GM18909 (cell line): Measurements from ENCODE around the gene LSM8.
A peak's percentile ranks its signal among the peaks of the same experiment; 100 is the strongest.
"Not testable (repeated sequence)": the region's sequence is repeated elsewhere in the genome, so short reads cannot be mapped to it uniquely, and the experiment has no call there.

ENCODE experiments used
- ATAC-seq: cut with Tn5 transposase; IDR thresholded peaks from one replicate; pipeline ENCODE4 v1.9.1; 2021; ENCODE audit warnings: mild to moderate bottlenecking; ENCODE audit not compliant: unreplicated experiment, poor library complexity

LSM8 gene

DNA sequence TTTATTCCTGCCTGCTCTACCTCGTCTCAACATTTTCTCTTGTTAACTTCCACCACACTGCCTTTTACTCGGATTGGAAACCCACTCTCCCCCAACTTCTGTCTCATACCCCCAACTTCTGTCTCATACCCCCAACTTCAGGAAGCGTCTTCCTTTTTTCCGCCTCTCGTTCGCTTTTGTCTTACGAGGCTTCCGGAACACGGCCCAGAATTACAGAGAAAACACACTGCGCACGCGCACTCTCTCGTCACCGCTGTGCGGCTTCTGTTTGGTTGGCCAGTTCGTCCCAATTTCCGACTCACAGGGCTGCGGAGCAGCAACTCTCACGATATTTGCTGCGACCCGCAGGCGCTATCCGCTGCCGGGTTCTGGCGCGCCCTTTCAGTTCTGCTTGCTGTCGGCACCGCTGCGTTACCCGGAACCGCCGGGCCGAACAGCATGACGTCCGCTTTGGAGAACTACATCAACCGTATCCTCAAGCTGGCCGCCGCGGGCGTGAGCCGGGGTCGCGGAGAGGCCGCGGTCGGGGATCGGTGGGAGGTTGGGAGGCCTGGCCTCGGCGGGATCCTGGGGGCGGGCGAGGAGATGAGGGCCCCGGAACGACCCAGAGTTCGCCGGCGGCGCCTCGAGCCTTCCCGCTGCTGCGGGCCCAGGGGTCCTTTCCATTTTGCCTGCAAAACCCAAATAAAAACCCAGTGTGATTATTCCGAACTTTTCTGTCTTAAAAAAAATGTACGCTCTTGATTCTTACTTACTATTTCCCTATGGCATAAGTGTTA is at the start of gene LSM8:
Gene LSM8, plus strand, starts transcription at position 379 of the 779 bp plus-strand sequence. Its CDS starts 60 bp downstream, at position 439.
- ATAC-seq, result peak; percentile 99

DNA sequence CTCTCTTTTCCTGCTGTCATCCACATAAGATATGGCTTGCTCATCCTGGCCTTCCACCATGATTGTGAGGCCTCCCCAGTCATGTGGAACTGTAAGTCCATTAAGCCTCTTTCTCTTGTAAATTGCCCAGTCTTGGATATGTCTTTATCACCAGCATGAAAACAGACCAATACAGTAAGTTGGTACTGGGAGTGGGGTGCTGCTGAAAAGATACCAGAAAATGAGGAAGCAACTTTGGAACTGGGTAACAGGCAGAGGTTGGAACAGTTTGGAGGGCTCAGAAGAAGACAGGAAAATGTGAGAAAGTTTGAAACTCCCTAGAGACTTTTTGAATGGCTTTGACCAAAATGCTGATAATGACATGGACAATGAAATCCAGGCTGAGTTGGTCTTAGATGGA is 49.5 kb upstream of the LSM8 start:
- not testable (repeated sequence) for ATAC-seq

DNA sequence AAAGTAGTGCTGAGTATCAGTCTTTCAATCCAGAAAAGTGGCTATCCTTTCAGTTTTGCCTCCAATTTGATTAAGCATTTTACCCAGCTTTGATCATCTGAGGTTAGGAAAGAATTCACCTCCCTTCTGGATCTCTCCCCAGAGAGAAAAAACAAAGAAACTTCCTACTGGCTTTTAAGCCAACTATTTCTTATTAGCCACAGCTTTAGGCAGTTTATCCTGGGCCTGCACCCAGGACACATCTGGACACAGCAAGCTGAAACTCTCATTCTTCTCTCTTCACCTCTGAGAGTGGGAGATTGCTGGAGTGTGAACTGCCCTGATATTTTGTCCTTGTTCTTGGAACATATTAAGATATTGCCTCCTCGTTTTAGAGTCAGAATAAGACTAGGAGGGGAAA is 43.5 kb upstream of the LSM8 start:
- no peak for ATAC-seq

DNA sequence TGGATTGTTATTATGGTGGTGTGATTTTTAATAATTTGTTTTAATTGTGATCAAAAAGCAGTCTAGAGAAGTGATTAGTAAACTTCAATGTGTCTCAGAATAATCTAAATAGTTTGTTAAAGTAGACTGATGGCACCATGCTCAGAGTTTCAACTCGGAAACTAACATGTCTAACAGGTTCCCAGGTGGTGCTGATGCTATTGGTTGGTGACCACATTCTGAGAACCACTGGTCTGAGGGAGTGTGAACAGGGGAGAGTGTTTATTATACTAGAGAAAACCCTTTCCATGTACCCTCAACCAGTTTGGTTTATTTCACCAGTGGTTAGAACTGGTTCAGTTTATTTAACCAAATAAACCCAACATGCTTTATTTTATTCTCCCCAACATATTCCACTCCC is 42.0 kb upstream of the LSM8 start:
- no peak for ATAC-seq

DNA sequence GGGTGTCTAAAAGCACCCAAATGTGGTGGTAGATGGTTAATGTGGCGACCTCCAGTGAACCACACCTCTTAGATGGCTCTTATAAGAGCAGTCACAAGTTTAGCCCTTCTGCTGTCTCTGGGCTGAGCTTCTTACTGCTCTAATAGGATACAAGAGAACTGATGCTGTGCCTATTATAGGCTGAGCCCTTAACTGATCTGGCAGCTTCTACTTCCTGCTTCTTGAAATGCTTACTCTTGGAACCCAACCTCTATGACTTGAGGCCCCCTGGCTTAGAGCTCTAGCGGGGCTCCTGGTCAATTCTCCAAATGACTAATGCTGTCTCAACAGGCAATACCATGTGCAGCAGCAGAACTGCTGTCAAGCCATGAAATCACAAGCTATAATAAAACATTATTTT is 35.0 kb upstream of the LSM8 start:
- ATAC-seq, result no peak

DNA sequence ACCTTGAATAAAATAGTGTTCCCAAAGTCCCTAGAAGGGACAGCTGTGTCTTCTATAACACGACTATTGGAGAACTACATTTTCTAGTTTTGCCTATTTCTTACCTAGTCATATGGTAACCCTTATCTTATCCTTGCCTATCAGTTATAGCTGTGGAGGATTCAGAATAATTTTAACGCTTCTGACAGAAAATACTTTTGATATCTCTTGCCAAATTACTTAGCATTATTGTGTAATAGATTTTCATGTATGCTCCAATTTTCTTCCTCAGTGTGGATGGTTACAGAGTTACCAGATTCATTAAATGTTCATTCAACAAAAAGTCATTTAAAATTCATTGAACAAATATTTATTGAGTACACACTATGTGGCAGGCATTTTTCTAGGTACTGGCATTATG is 34.6 kb upstream of the LSM8 start:
- ATAC-seq, result no peak

DNA sequence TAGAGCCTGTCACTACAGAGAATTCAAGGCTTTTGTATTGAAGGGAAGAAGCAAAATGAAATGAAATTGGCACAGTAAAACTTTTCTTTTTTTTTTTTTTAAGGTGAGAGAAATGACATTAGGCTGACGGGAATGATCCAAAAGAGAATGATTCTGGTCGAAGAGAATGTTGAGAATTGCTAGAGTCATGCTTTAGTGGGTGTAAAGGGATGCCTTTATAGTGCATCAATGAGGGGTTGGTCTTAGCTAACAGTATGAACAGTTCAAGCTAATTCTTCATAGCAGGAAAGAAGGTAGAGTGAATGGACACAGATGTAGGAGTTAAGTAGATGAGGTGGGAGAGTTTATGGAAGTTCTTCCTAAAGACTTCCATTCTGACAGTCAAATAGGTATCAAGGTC is 32.3 kb upstream of the LSM8 start:
- ATAC-seq, result no peak

DNA sequence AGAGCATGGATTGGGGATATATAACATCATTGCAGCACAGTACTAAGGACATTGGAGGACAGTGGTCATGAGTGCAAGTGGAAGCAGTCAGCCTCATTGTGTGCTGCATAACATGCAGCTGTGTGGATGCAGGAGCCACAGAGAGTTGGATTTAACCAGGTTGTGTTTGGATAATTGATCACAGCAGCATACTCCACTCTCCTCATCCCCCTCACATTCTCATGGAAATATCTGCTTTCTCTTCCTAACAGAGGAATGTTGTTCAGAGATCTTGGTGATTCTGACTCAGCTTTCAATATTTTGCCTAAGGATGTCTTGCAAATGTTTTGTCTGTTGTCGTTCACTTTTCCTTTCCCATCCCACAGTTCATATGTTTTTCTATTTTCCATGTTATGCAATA is 31.8 kb upstream of the LSM8 start:
- ATAC-seq, result no peak

DNA sequence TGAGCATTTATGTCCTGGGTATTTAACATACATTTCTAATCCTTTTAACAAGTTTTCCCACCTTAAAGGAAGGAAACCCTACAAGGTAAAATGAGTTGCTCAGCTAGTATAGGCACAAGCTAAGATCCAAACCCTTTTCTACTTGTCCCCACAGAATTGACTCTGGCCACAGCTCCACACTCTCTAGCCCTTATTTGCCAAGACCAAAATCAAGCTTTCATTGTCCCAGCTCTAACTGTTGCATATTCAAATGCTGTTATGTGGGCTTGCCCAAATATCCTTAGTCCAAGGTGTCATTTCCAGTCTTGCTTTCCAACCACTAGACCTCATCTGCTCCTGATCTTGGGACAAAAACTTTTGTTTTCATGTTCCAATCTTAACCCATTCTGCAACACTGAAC is 31.3 kb upstream of the LSM8 start:
- no peak for ATAC-seq

DNA sequence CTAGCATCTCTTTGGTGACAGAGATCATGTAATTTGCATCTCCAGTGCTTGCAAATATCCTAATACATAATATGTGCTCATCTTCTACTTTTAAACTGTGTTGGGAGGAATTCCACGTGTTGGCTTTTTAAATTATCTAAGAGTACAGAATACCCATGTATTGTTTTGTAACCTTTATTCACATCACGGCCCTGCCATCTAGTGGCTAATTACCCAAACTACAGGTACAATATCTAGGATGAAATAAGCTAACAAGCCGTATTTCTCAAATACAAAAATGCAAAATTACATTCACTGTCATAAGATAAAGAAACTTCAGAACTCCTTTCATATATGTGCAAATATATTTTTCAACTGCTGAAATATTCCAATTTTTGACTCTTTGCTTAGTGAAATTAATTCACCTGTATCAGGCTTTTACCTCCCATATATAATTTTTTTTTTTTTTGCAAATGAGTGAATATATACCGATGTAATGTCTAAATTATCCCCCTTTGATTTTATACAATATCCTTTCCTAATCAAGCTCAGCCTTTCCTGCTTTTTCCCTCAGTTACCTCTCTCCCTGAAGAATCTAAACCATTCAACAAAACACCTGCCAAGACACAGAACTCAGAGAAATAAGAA is 30.3 kb upstream of the LSM8 start:
- ATAC-seq, result peak; percentile 62

DNA sequence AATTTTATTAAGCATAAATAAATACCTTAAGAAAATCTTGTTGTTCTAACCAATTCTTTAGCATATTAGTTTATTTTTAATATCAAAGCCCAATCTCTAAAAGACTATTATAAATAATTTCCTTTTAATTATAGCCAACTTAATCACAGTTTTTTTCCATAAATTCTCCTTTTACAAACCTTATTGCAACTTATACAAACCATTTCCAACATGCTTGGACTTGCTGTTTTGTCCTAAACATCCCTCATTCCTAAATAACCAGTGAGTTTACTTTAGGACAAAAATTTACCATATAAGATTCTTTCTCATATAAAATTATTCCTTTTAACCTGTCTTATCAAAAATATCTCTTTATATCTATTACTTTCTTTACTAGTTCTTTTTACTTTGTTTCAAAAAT is 25.2 kb upstream of the LSM8 start:
- no peak for ATAC-seq

DNA sequence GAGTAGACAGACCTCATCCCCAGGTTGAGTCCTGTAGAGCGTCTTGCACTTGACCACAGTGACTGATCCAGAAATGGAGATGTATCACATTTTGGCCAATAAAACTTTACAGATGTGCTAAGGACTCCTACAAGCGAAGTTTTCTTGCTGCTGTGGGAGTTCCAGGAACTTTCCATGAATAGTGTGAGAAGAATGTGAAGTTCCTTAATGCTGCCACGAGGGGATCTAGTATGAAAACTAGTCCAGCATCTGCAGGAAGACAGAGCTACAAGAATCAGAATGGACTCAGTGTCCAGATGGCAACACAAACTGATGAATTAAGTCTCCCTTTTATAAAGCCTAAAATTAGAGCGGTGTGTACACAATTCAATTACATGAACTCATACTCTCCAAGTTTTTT is 14.8 kb upstream of the LSM8 start:
- no peak for ATAC-seq

DNA sequence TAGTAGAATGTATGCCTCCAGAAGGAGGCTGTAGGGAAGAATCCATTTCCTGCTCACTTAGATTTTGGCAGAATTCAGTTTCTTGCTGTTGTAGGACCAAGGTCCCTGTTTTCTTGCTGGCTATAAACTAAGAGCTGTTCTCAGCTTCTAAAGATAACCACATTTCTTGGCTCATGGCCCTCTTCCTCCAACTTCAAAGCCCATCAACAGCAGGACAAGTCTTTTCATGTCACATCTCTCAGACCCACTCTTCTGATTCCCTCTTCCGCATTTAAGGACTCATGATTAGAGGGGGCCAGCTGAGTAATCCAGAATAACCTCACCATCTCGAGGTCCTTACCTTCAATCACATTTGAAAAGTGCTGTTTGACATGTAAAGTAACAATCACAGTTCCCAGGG is 8.2 kb upstream of the LSM8 start:
- no peak for ATAC-seq

DNA sequence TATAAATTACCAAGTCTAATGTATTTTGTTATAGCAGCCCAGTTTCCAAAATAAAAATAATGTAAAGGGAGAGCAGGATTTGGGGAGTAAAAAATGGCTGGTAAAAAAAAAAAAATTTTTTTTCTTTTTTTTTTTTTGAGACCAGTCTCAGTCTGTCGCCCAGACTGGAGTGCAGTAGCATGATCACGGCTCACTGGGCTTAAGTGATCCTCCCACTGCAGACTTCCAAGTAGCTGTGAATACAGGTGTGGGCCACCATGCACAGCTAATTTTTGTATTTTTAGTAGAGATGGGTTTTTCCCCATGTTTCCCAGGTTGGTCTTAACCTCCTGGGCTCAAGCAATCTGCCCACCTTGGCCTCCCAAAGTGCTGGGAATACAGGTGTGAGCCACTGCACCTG is 4.8 kb upstream of the LSM8 start:
- ATAC-seq, result no peak

DNA sequence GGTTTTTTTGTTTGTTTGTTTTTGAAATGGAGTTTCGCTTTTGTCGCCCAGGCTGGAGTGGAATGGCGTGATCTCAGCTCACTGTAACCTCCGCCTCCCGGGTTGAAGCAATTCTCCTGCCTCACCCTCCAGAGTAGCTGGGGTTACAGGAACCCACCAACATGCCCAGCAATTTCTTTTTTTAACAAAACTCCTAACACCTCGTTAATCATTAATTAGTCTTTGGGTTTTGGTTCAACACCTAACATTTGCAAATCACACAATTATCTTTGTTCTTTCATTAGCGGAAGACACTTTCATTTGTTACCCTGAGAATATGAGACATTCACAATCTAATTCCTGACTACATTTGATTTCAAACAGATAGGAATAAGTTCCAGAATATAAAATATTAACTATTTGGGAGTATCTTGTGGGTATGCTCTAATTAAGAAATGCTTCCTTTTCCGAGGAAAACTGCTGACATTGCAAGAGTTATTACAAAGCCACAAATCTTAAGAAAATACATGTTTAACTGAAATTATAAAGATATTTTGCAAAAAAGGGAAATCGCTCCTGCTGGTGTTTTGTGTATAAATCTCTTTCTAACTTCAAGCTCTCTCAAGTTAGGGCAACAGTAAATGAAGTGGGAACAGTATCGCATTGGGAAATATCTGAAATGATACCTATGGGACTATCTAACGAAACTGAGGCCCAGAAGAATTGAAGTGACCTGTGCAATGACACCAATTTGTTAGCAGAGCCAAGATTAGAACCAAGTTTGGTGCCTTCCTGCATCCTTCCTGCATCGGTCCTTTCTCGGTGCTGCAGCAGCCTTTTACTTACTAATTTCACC is 1.2 kb upstream of the LSM8 start:
- ATAC-seq, result no peak

DNA sequence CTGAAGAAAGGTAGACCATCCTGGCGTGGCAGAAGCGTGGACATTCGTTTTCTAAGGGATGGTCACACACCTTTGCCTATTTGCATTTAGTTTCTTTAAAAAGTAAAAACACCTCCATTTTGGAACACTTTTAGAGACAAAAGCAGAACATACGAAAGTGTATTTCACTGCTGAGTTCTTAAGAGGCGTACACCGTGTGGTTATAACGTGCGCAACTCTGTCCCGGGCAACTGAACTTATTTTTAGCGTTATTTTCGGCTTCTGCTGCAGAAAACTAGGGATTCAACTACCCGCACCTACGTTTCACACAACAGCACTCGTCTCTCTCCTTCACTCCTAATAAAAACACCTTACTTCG is 557 bp upstream of the LSM8 start:
- ATAC-seq, result peak; percentile 1

DNA sequence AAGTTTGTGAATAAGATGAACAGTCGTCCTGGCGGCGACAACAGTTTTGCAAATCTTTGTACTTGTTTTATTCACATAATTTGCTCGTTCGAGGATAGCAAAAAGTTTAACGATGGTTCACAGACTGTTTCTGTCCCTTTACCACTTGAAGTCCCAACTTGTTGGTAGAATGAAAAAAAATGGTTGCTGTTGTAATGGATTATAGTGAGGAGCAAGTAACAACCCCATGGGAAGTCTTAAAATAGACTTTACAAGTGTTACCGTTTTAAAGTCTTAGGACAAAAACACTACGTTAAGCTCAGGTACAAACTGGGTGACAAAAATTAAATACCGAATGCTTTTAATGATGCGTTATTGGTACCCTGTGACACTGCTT is 589 bp downstream of the LSM8 start:
- no peak for ATAC-seq

DNA sequence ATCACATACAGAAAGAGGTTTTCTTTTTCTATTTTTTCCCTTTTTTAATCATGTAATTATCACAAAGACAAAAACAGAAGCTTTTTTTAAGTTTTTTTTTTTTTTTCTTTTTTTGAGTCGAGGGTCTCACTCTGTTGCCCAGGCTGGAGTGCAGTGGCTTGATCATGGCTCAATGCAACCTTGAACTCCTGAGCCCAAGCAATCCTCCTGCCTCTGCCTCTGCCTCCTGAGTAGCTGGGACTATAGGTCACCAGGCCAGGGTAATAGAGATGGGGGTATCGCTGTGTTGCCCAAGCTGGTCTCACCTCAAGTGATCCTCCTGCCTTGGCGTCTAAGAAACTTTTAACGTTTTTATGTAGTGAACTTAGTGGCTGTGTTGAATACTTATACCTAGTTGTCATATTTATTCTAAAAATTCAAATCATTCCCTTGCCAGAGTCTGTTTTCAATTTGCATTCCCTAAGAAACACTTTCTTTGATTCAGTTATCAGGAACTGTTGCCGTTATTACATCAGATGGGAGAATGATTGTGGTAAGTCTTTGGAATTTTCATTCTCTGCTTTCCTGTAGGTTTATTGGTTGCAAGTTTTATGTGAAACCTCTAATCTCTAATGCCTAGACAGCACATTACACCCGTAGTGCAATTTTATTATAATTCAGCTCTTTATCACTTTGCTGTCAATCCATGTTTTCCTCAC is 1.3 kb downstream of the LSM8 start:
- no peak for ATAC-seq

DNA sequence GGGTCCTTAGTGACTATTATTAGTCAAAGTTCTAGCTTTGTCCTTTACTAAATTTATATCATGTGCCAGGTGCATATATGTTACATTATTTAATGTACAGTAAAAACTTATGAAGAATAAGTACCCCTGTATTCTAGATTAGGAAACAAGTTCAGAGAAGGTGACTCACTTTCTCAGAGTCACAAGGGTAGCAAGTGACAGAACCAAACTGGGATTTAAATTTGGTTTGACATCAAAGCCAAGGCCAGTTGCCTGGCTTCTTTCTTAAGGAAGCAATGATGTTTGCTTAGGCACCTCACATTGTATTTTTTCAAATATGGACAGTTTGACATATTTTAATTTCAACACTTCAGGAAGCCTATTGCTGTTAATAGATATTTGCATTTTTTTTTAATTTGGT is 2.5 kb downstream of the LSM8 start:
- no peak for ATAC-seq

DNA sequence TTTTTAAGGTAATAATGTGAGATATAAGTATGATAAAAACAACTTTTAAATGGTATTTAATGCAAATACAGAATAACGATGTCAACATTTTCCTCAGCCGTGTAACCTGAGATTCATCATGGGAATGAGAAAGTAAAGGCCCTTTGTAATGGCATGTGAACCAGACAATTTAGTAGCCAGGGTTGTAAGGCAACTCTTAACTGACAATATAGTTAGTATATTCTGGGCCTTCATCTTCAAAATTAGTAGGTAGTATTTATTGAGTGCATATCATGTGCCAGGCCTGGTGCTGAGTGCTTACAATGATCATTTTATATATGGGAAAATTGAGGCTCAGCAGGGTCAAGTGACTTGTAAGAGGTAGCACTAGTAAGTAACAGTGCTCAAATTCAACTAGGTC is 10.6 kb downstream of the LSM8 start:
- no peak for ATAC-seq
